HuH-7 (cell line): ENCODE data around the gene CCNK.

Source experiments
- DNase-seq: peaks from one replicate; pipeline ENCODE4 v3.0.0; 2011; ENCODE audit warnings: low spot score

The CCNK gene

DNA sequence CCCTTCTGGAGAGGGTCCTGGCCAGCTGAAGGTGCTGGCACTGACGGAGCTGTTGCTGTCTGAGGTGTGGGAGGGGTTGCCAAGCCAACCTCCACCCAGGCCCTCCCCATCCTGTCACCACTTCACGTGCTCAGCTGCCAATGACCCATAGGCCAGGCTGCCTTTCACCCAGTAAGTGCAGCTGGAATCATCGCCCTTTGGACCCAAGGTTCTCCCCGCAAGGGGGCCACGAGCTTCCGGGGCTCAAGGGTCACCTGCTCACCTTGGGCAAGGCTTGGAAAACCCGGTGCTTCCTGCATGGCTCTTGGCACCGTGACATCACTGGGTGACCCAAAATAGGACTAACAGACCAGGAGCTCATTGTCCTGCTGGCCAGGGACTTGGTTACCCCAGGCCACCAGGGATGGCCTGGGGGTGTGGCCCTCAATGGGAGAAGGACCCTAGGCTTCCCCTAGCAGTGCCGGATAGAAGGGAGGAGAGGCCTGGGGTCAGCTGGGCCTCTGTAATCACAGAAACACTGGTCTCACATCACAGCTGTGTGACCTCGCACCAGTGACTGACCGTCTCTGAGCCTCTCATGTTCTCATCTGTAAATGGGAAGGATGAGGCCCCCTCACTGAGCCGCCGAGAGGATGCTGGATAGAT, 71.5 kb downstream of the CCNK start:
- peak; percentile 71 for DNase-seq

DNA sequence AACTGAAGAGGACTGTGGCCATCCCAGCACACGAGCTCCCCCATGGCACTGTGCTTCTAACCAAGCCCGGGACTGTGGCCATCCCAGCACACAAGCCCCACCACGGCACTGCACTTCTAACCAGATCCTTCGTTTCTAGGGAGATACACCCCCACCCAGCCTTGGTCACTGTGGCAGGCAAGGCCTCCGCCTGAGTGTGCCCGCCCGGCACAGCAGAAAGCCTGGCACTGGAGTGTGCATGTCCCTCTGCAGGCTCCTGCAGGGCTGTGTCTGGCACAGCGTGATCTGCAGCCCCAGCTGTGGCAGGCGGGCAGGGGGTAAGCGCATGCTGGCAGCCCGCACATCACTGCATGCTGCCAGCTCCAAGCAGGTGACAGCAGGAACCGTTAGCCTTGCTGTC, 73.0 kb downstream of the CCNK start:
- DNase-seq = no peak

DNA sequence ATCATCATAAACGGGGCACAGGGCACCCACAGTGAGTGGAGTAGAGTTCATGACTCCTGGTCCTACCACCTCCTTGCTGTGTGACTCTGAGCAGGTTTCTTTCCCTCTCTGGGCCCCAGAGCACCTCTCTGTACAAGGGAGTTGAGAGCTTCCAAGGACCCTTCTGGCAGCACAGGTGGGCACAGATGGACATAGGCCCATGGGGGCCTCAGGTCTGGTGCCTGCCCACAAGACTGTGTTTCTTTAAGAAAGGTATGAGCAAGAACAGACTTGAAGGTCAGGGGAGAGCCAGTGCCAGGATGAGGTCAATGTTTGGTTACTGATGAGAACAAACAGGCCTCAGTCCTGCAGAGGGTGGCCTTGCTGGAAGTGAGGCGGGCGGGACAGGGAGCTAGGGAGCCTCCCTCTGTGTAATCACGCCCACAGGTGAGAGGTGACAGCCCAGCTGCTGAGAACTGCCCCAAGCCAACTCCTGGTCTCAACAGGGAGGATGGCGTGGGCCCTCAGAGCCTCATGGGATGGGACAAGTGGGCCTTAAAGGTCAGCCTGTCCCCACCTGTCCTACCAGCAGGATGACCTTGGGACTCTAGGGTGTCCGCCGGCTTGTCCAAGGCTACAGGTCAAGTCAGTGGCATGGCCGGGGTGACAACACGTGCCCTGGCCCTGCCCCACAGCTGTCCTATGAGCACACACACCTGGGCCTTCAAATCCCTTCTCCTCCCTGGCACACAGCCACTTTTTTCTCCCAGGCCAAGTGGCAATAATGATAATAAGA, 73.7 kb downstream of the CCNK start:
- peak; percentile 55 for DNase-seq

DNA sequence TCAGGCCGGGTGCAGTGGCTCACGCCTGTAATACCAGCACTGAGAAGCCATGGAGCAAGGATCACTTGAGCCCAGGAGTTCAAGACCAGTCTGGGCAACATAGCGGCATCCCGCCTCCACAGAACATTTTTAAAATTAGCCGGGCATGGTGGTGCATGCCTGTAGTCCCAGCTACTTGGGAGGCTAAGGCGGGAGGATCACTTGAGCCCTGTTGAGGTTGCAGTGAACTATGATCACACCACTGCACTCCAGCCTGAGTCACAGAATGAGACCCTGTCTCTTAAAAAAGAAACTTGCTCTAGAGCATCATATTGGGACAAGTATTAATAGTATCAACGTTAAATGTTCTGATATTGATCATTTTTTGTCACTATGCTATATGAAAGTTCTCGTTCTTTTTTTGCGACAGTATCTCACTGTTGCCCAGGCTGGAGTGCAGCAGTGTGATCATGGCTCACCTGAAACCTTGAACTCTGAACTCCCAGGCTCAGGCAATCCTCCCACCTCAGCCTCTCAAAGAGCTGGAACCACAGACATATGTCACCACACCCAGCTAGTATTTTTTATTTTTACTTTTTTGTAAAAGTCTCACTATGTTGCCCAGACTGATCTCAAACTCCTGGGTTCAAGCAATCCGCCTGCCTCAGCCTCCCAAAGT, 75.1 kb downstream of the CCNK start:
- DNase-seq = no peak

DNA sequence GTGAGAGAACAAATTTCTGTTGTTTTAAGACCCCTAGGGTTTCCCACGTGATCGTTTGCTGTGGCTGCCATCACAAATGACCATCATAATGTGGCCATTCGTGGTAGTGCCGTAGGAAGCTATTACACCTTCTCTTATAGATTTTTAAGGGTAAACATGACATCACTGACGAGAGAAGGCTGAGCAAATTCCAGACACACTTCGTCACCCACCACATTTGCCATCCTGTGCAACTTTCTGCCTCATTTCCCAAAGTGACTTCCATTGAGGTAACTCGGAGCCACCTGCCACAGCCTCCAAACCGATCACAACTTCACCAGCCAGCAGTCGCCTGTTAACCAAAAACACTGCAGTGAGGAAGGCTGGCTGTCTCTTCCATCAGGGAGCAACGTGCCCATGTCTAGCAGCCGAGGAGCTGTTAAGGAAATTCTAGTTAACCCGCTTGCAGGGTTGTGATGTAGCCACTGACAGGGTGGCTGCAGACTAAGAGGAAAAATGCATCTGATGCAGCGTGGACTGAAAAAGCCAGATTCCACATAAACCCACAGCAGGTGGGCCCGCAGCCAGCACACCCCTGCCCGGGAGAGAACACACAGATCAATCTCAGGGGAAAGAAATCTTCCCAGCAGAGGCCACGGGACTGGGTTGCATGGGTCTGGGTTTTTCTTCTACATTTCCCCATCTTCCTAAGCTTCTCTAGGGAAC, 78.2 kb downstream of the CCNK start:
- DNase-seq = no peak

DNA sequence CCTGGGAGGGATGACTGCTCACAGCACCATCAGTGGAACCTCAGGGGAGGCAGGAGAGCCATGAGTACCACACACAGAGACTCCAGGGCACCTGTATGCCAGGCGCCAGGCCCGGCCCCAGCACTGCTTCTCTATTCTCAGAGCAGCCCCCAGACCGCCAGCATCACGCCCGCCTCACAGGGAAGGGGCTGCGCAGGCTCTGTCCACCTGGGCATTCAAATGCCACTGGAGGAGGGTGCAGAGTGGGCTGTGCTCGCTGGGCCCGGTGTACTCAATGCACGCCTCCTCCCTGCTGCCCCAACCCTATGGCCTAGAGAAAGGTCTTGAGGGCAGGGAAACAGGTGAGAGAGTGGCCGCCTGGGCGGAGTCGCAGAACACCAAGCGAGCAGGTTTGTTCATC, 79.2 kb downstream of the CCNK start:
- no peak for DNase-seq

DNA sequence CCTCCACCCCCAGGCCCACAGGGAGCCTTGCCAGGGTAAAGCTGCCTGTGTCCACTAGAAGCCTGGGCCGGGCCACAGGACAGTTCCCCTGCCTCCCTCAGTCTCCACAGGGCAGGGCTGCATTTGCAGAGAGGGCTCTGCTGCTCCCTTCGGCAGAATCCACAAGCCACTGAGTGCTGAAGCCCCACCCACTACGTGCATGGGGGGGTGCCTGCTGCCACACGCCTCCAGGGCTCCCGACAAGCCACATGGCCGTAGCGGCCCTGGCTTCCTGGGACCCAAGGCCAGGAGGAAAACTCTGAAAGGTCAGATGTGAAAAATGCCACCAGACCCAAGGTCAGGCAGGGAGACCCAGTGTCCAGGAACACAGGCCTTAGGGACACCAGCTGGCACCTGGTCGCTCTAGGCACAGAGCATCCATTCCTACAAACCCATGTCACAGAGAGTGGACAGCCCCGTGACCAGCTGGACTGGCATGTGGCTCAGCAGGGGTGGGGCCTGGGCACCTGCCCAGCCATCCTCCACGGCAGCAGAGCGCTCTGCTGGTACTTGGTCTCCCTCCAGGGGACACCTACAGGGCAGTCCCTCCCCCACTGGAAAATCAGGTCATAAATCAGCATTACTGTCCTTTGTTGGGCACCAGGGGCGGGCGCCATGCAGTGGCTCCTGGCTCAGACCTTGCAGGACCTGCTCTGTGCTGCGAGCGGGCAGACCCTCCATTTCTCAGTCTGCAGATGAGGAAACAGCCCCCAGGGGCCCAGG, 79.9 kb downstream of the CCNK start:
- DNase-seq = no peak

DNA sequence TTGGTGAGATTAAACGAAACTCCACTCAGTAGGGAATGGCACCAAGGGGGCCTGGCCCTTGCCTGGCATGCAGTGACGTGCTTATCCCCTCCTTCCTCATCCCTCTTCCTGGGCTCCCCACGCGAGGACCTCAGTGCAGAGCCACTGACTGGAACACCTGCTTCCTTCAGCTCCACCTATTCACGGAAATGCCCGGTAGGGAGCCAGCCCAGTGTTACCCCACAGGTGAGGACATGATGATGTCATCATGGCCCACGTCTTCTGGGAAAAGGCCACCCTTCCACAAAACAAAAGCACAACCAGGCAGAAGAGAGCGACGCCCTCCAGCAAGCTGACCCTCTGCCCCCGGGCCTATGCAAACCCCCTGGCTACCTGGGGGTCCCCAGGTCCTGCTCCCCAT, 80.7 kb downstream of the CCNK start:
- no peak for DNase-seq
